HepG2 (cell line): ENCODE measurements around the gene SCUBE1. TPM values are rescaled to one million over a fixed set of nuclear protein-coding genes. Genes with fewer than 3 reads are reported as not detected.

Experiments
- ATAC-seq: fragments of 200-7000 bp; cut with Tn5 transposase; 3 replicates; pipeline ENCODE4 v1.9.1; 2020; ENCODE audit warnings: mild to moderate bottlenecking, moderate library complexity
- BruUV-seq: library from RNA; stranded (reverse); fragments of 400-500 nt; replicated peaks from 2 replicates; lab custom pipeline; 2021; lab: Mats Ljungman, UMichigan
- CTCF ChIA-PET: fragments of 300-600 bp; formaldehyde crosslinking; extraction: SDS; loops from one replicate; lab custom pipeline; 2021; ENCODE audit warnings: low total read pairs, inconsistent platforms, low intra/inter-chr PET ratio; lab: Yijun Ruan, JAX
- POLR2A ChIA-PET: fragments of 350-600 bp; sonication (Branson Sonifier 250); formaldehyde crosslinking; loops from one replicate; lab custom pipeline; 2020; ENCODE audit warnings: antibody characterized with exemption, inconsistent platforms; lab: Yijun Ruan, JAX
- DNase-seq: peaks from one replicate; pipeline ENCODE4 v3.0.0-alpha.2; 2015; ENCODE audit warnings: low spot score
- FAIRE-seq: peaks from 3 replicates; lab custom pipeline; 2011; peaks lifted over from hg19 to GRCh38; lab: Jason Lieb, UNC
- H2AFZ ChIP-seq: one replicate; pipeline ENCODE4 v1.6.1; 2011; ENCODE audit warnings: low read length, inconsistent platforms
- H3K27ac ChIP-seq: fragments of 300-600 bp; 3 replicates; pipeline ENCODE4 v1.8.0; 2011; ENCODE audit warnings: mixed run types, mild to moderate bottlenecking, mixed read lengths, low read length, inconsistent platforms; ENCODE audit not compliant: insufficient read depth; ENCODE audit errors: extremely low read length
- H3K27me3 ChIP-seq, 2 experiments: fragments of 200-600 bp in 1 of 2; 2 replicates in 1 of 2; 3 replicates in 1 of 2; pipeline versions ENCODE4 v1.6.0 to v1.8.0; 2011; ENCODE audit warnings: low read length in 2 of 2, mild to moderate bottlenecking in 2 of 2, moderate library complexity in 2 of 2, inconsistent platforms in 1 of 2; ENCODE audit not compliant: insufficient read depth in 2 of 2, control insufficient read depth in 1 of 2
- H3K36me3 ChIP-seq, 2 experiments: fragments of 200-600 bp in 1 of 2; replicated peaks in 1 of 2; 2 replicates in 1 of 2; 3 replicates in 1 of 2; pipeline versions ENCODE4 v1.5.1 to v1.8.0; 2011; ENCODE audit warnings: low read length in 2 of 2, inconsistent platforms in 1 of 2; ENCODE audit not compliant: insufficient read depth in 2 of 2, control insufficient read depth in 1 of 2
- H3K4me1 ChIP-seq: 2 replicates; pipeline ENCODE4 v1.5.1; 2012; ENCODE audit warnings: low read length, inconsistent platforms; ENCODE audit not compliant: insufficient read depth
- H3K4me2 ChIP-seq: 2 replicates; pipeline ENCODE4 v1.6.0; 2011; ENCODE audit warnings: low read depth, low read length, inconsistent platforms
- H3K4me3 ChIP-seq, 3 experiments: fragments of 200-600 bp in 1 of 3; sonication (generic), shearing (Covaris generic) in 1 of 3; replicated peaks in 1 of 3; 2 replicates each; pipeline ENCODE4 v1.5.1; 2011 to 2016; ENCODE audit warnings: low read length in 3 of 3, inconsistent platforms in 2 of 3, low read depth in 2 of 3, mild to moderate bottlenecking in 2 of 3, control low read depth in 1 of 3, mixed read lengths in 1 of 3; ENCODE audit not compliant: insufficient read depth in 1 of 3
- H3K79me2 ChIP-seq: one replicate; pipeline ENCODE4 v1.6.1; 2011; ENCODE audit warnings: low read length, inconsistent platforms; ENCODE audit not compliant: insufficient read depth
- H3K9ac ChIP-seq: 2 replicates; pipeline ENCODE4 v1.6.0; 2011; ENCODE audit warnings: mild to moderate bottlenecking, low read depth, low read length, inconsistent platforms; ENCODE audit not compliant: insufficient read depth
- H3K9me3 ChIP-seq: 2 replicates; pipeline ENCODE4 v1.5.1; 2012; ENCODE audit warnings: mild to moderate bottlenecking, low read length
- H4K20me1 ChIP-seq: 2 replicates; pipeline ENCODE4 v1.6.0; 2011; ENCODE audit warnings: inconsistent platforms, mild to moderate bottlenecking, low read length, moderate library complexity; ENCODE audit not compliant: insufficient read depth
- ADNP ChIP-seq: sonication (generic); formaldehyde crosslinking; IDR thresholded peaks from 2 replicates; pipeline ENCODE4 v1.4.0; 2020; ENCODE audit warnings: missing genetic modification reagents
- AGO2 ChIP-seq: fragments of 200-400 bp; formaldehyde crosslinking; optimal IDR thresholded peaks from 2 replicates; pipeline ENCODE3; 2017; ENCODE audit warnings: mild to moderate bottlenecking, low read depth, low read length, moderate library complexity
- CCDC6 ChIP-seq: sonication (generic); formaldehyde crosslinking; IDR thresholded peaks from 2 replicates; pipeline ENCODE4 v1.8.1; 2022; ENCODE audit warnings: mild to moderate bottlenecking, missing genetic modification reagents, moderate library complexity
- EED ChIP-seq: sonication (generic); formaldehyde crosslinking; IDR thresholded peaks from 2 replicates; pipeline ENCODE4 v1.5.0; 2020; ENCODE audit warnings: mild to moderate bottlenecking, missing genetic modification reagents
- FOXP1 ChIP-seq, 2 experiments: fragments of 450-650 bp in 1 of 2; IDR thresholded peaks; 2 replicates each; pipeline ENCODE4 v1.6.1; 2017 to 2018; ENCODE audit warnings: antibody characterized with exemption in 1 of 2
- NCOA5 ChIP-seq: sonication (generic); formaldehyde crosslinking; IDR thresholded peaks from 2 replicates; pipeline ENCODE4 v1.4.0; 2020; ENCODE audit warnings: missing genetic modification reagents
- NFE2L1 ChIP-seq: sonication (generic); formaldehyde crosslinking; IDR thresholded peaks from 2 replicates; pipeline ENCODE4 v1.4.0; 2020; ENCODE audit warnings: missing genetic modification reagents, mild to moderate bottlenecking, borderline replicate concordance
- SALL2 ChIP-seq: sonication (generic); formaldehyde crosslinking; IDR thresholded peaks from 2 replicates; pipeline ENCODE4 v1.8.1; 2023; ENCODE audit warnings: mild to moderate bottlenecking, missing genetic modification reagents, inconsistent platforms
- TARDBP ChIP-seq: sonication (generic); formaldehyde crosslinking; IDR thresholded peaks from 2 replicates; pipeline ENCODE4 v1.8.0; 2022; ENCODE audit warnings: mild to moderate bottlenecking, missing genetic modification reagents
- TOPORS ChIP-seq: sonication (generic); formaldehyde crosslinking; IDR thresholded peaks from 2 replicates; pipeline ENCODE4 v1.8.0; 2023; ENCODE audit warnings: mild to moderate bottlenecking, missing genetic modification reagents
- ZNF138 ChIP-seq: sonication (generic); formaldehyde crosslinking; IDR thresholded peaks from 2 replicates; pipeline ENCODE4 v1.5.0; 2020; ENCODE audit warnings: mild to moderate bottlenecking, low read depth, missing genetic modification reagents
- ZNF331 ChIP-seq: sonication (generic); formaldehyde crosslinking; IDR thresholded peaks from 2 replicates; pipeline ENCODE4 v1.4.0; 2020; ENCODE audit warnings: missing genetic modification reagents
- ZNF431 ChIP-seq: sonication (generic); formaldehyde crosslinking; IDR thresholded peaks from 2 replicates; pipeline ENCODE4 v1.9.0; 2022; ENCODE audit warnings: missing genetic modification reagents, low read depth, mild to moderate bottlenecking, borderline replicate concordance
- ZSCAN20 ChIP-seq: sonication (generic); formaldehyde crosslinking; IDR thresholded peaks from 2 replicates; pipeline ENCODE4 v1.4.0; 2020; ENCODE audit warnings: missing genetic modification reagents, mild to moderate bottlenecking, borderline replicate concordance
- WGBS: methylation state at CpG from one replicate; pipeline ENCODE4 v1.1.6; 2017; ENCODE audit warnings: low lambda C conversion rate; 5-methylcytosine and 5-hydroxymethylcytosine counted together
- in situ Hi-C: cut with HindIII; loops from 2 replicates; pipeline ENCODE4 v1.10.0; 2017; ENCODE audit warnings: low pct_unique_long_range_greater_than_20kb; ENCODE audit not compliant: extremely low pct_ligation_motif_present
- intact Hi-C: fragments of 100-400 bp; cut with micrococcal nuclease; formaldehyde crosslinking; loops from one replicate; pipeline ENCODE4 v1.10.0; 2022; ENCODE audit not compliant: unreplicated experiment
- polyA plus RNA-seq, 8 experiments: library from polyadenylated mRNA; depleted of rRNA in 3 of 8; stranded (reverse) in 7 of 8; unstranded in 1 of 8; fragments of >200 nt; fragmentation: Illumina TruSeq in 4 of 8; extraction: Trizol in 4 of 8; gene quantifications; 2 replicates each; pipeline versions ENCODE4 v1.2.1 to v1.2.3, GENCODE V29; 2011 to 2016; ENCODE audit warnings: low read depth in 4 of 8, missing spikeins in 1 of 8, mixed read lengths in 1 of 8; ENCODE audit not compliant: insufficient read depth in 1 of 8
- total RNA-seq, 5 experiments: library from RNA; depleted of rRNA; stranded (reverse); fragments of >200 nt; fragmentation: Illumina TruSeq; extraction: Trizol; gene quantifications; 2 replicates each; pipeline ENCODE4 v1.2.3, GENCODE V29; 2016; ENCODE audit warnings: low read depth in 1 of 5

The SCUBE1 gene
- total and polyA plus RNA-seq, 2 of the 13 experiments (the other 11 are each of a cell fraction or from before 2014, with no cell fraction given) = under 0.01 to 0.05 TPM

DNA sequence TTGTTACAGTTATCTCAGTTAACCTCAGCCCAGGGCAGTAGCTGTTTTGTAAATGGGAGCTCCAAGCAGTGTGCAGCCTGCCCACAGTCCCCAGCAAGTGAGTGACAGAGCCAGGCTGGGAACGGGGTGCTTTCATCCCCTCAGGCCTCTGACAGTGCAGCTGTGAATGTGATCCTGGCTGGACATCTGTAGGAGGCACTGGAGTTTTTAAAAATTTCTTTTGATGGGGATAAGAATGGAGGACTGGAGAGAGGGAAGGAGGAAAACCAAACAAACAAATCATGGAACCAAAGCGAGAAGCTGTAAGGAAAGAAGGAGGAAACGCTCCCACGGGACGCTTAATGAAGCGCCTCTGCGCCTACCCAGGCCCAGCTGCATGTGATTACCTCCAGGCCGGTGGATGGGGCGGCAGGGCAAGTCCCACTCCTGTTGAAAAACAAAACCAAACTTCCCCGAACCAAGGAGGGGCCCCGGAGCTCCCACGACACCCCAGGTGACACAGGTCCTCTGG, 40.6 kb downstream of the SCUBE1 start:
- Histone ChIP-seq H3K27ac (no peak overlapping the region), H3K9ac (no peak overlapping the region), H3K4me2 (no peak overlapping the region), H3K9me3 (no peaks in the 10 kb centered on the region), H3K36me3 (no peaks in the 10 kb centered on the region)
- no peak for ATAC-seq
- BruUV-seq = no TSS peak
- no peak for FAIRE-seq
- intact Hi-C loops = no loop called here
- TF ChIP-seq EED (CRISPR knock-in tag) (no peak), ZSCAN20 (no peak), SALL2 (CRISPR knock-in tag) (no peak), ZNF138 (no peak), AGO2 (no peak), TARDBP (CRISPR knock-in tag) (no peak), CCDC6 (CRISPR knock-in tag) (no peak), TOPORS (CRISPR knock-in tag) (no peak), ZNF431 (CRISPR knock-in tag) (no peak), NFE2L1 (CRISPR knock-in tag) (no peak), ADNP (CRISPR knock-in tag) (no peak), FOXP1 (IDR thresholded peaks at IDR 0.05) (no peak), FOXP1 (CRISPR knock-in tag; IDR thresholded peaks at IDR 0.05) (no peak), NCOA5 (CRISPR knock-in tag) (no peak), ZNF331 (no peak)
- TF ChIP-seq, all 625 proteins: peak for 0
- Histone ChIP-seq H3K4me3 (no peak overlapping the region), H4K20me1 (peaks cover 2% of the 10 kb centered on the region; the same call in 1 of the 2 replicates), H3K4me1 (no peaks in the 10 kb centered on the region), H2AFZ (no peak overlapping the region), H3K27me3 (peaks cover 15 to 85% of the 10 kb centered on the region in 2 experiments; a peak in 4 of 5 replicates), H3K79me2 (no peaks in the 10 kb centered on the region)
- 37% methylated on average over 9 of the region's 12 CpGs for WGBS
- POLR2A ChIA-PET = no interaction called here
- no peak for DNase-seq
- CTCF ChIA-PET = no interaction called here
- in situ Hi-C loops = no loop called here
